Measurements from ENCODE around the gene GPR107. TPM values are rescaled to one million over a fixed set of nuclear protein-coding genes. Genes with fewer than 3 reads are reported as not detected.

The GPR107 gene
- total and polyA plus RNA-seq, 7 donors = 3.6 to 34.1 (median 19.6) TPM

GRCh38 chr9:130034570-130034969, 19.1 kb upstream of the GPR107 start:
- H3K27ac ChIP-seq = peak overlapping the region; percentile 76 to 99 (median 92)
- no peaks in the 10 kb centered on the region for H3K36me3 ChIP-seq
- no peaks in the 10 kb centered on the region for H3K9me3 ChIP-seq
- no peak for DNase-seq
- WGBS, 2 donors = 48 to 82% methylated on average over 1 of the region's 1 CpG
- TF ChIP-seq, protein P1, sequence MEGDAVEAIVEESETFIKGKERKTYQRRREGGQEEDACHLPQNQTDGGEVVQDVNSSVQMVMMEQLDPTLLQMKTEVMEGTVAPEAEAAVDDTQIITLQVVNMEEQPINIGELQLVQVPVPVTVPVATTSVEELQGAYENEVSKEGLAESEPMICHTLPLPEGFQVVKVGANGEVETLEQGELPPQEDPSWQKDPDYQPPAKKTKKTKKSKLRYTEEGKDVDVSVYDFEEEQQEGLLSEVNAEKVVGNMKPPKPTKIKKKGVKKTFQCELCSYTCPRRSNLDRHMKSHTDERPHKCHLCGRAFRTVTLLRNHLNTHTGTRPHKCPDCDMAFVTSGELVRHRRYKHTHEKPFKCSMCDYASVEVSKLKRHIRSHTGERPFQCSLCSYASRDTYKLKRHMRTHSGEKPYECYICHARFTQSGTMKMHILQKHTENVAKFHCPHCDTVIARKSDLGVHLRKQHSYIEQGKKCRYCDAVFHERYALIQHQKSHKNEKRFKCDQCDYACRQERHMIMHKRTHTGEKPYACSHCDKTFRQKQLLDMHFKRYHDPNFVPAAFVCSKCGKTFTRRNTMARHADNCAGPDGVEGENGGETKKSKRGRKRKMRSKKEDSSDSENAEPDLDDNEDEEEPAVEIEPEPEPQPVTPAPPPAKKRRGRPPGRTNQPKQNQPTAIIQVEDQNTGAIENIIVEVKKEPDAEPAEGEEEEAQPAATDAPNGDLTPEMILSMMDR (IDR thresholded peaks at IDR 0.05) = no peak
- TF ChIP-seq POLR2AphosphoS5 (IDR thresholded peaks at IDR 0.05) = peak in 1 of 4 donors; percentile 10
- H3K4me1 ChIP-seq = peaks cover 0 to 92% (median 88%) of the 10 kb centered on the region in 4 donors
- intact Hi-C loops (cut with DNase I) = no loop called here
- no peaks in the 10 kb centered on the region for H3K27me3 ChIP-seq
- H3K4me3 ChIP-seq = no peak overlapping the region

- peak overlapping the region; percentile 65 to 99 (median 92) for H3K27ac ChIP-seq
- TF ChIP-seq, protein P1 (IDR thresholded peaks at IDR 0.05) = no peak
- TF ChIP-seq POLR2AphosphoS5 (IDR thresholded peaks at IDR 0.05) (no peak), EP300 (IDR thresholded peaks at IDR 0.05) (no peak), POLR2A (IDR thresholded peaks at IDR 0.05) (no peak)
- H3K4me1 ChIP-seq = peaks cover 0 to 89% (median 82%) of the 10 kb centered on the region in 4 donors
- H3K36me3 ChIP-seq = no peaks in the 10 kb centered on the region
- intact Hi-C loops (cut with DNase I) = no loop called here
- no peak for DNase-seq
- H3K27me3 ChIP-seq = no peaks in the 10 kb centered on the region
- no peak overlapping the region for H3K4me3 ChIP-seq
- no peaks in the 10 kb centered on the region for H3K9me3 ChIP-seq
Measured at GRCh38 chr9:130036099-130036498, 17.6 kb upstream of the GPR107 start.

- 41 to 82% methylated on average over 6 of the region's 6 CpGs for WGBS, 2 donors
- H3K27ac ChIP-seq = peak overlapping the region; percentile 94 to 99 (median 96)
- H3K9me3 ChIP-seq = no peaks in the 10 kb centered on the region
Measured at GRCh38 chr9:130039528-130040147, 14.1 kb upstream of the GPR107 start.

DNA sequence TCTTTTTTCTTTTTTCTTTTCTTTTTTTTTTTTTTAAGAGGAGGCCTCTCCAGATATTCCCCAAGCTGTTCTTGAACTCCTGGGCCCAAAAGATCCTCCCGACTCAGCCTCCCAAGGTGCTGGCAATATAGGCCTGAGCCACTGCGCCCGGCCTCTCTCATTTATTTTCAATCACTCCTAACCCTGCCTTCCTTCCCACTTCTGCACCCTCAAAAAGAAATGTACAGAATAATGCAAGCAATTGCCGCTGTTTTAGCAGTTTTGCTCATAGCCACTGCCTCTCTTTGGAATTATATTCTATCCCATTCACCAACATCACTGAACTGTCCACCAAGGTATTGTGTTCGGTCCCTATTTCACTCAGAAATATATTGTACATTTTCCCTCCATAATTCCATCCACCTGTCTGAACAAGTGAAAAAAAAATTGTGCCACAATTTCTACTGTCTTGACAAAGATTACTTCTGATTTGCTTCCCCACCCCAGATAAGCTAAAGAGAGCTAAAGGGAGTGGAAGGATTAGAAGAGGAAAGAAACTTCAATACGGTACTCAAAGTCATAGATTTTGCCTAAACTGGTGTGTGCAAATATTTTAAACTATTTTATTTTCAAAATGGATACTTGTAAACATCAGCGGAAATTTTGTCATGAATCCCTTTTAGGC, 12.6 kb upstream of the GPR107 start:
- DNase-seq = peak; percentile 65
- Histone ChIP-seq H3K4me1 (peaks cover 0 to 72% (median 61%) of the 10 kb centered on the region in 4 donors), H3K4me3 (peak overlapping the region; percentile 74 to 94 (median 84)), H3K36me3 (no peaks in the 10 kb centered on the region), H3K27me3 (no peaks in the 10 kb centered on the region), H3K27ac (peak overlapping the region; percentile 94 to 99 (median 96)), H3K9me3 (no peaks in the 10 kb centered on the region)
- WGBS, 2 donors = 38 to 68% methylated on average over 7 of the region's 7 CpGs
- intact Hi-C loops (cut with DNase I) = loop anchor here (5.0 kb wide), 3 partner anchors 79 to 109 kb away; no protein-coding TSS in a partner anchor
- TF ChIP-seq EP300 (IDR thresholded peaks at IDR 0.05) = no peak
- no peak for TF ChIP-seq POLR2A (IDR thresholded peaks at IDR 0.05)
- TF ChIP-seq POLR2AphosphoS5 (IDR thresholded peaks at IDR 0.05) = no peak
- TF ChIP-seq, protein P1 (IDR thresholded peaks at IDR 0.05) = no peak

More at GRCh38 chr9:130039528-130040147, 14.1 kb upstream of the GPR107 start:
- Histone ChIP-seq H3K4me1 (peaks cover 0 to 72% (median 61%) of the 10 kb centered on the region in 4 donors), H3K4me3 (peak overlapping the region in 3 of 4 donors; percentile 74 to 94 (median 90)), H3K36me3 (no peaks in the 10 kb centered on the region), H3K27me3 (no peaks in the 10 kb centered on the region)
- intact Hi-C loops (cut with DNase I) = loop anchor here (5.0 kb wide), 3 partner anchors 77 to 107 kb away; no protein-coding TSS in a partner anchor
- DNase-seq = no peak
- TF ChIP-seq, protein P1 (IDR thresholded peaks at IDR 0.05) = peak in 1 of 4 experiments; percentile 15
- TF ChIP-seq POLR2AphosphoS5 (IDR thresholded peaks at IDR 0.05) = no peak
